ENCODE data around the gene ERC1.
"Not testable (repeated sequence)": the region's sequence is repeated elsewhere in the genome, so short reads cannot be mapped to it uniquely, and the experiment has no call there.

ERC1 gene

GRCh38 chr12:1199700-1200099 is 208.7 kb downstream of the ERC1 start:
- no peak overlapping the region for H3K27ac Mint-ChIP-seq
- no peak overlapping the region for H3K4me3 Mint-ChIP-seq
- no peaks in the 10 kb centered on the region for H3K9me3 Mint-ChIP-seq

GRCh38 chr12:1201030-1201429 is 210.0 kb downstream of the ERC1 start:
- H3K36me3 Mint-ChIP-seq = peaks cover 29 to 38% of the 10 kb centered on the region in 2 donors

More at GRCh38 chr12:1199700-1200099, 208.7 kb downstream of the ERC1 start:
- H3K27me3 Mint-ChIP-seq = no peaks in the 10 kb centered on the region
- ATAC-seq (replicated peaks) = no peak
- no peak for DNase-seq
- peaks cover 35 to 40% of the 10 kb centered on the region in 2 donors for H3K36me3 Mint-ChIP-seq
- peaks cover 10% of the 10 kb centered on the region in 2 donors for H3K4me1 Mint-ChIP-seq

GRCh38 chr12:1201886-1202285 is 210.9 kb downstream of the ERC1 start:
- no peaks in the 10 kb centered on the region for H3K27me3 Mint-ChIP-seq
- H3K27ac Mint-ChIP-seq = no peak overlapping the region
- H3K4me1 Mint-ChIP-seq = peaks cover 14 to 17% of the 10 kb centered on the region in 2 donors
- H3K36me3 Mint-ChIP-seq = peaks cover 22 to 34% of the 10 kb centered on the region in 2 donors
- no peaks in the 10 kb centered on the region for H3K9me3 Mint-ChIP-seq
- no peak overlapping the region for H3K4me3 Mint-ChIP-seq
- ATAC-seq (replicated peaks) = no peak
- no peak for DNase-seq

More at GRCh38 chr12:1201030-1201429, 210.0 kb downstream of the ERC1 start:
- H3K9me3 Mint-ChIP-seq = no peaks in the 10 kb centered on the region
- H3K4me3 Mint-ChIP-seq = no peak overlapping the region
- H3K27me3 Mint-ChIP-seq = no peaks in the 10 kb centered on the region
- H3K27ac Mint-ChIP-seq = no peak overlapping the region
- H3K4me1 Mint-ChIP-seq = peaks cover 10 to 11% of the 10 kb centered on the region in 2 donors
- no peak for ATAC-seq (replicated peaks)
- DNase-seq = no peak

- Mint-ChIP-seq H3K4me1 (peaks cover 16 to 22% of the 10 kb centered on the region in 2 donors), H3K9me3 (no peaks in the 10 kb centered on the region), H3K4me3 (no peak overlapping the region), H3K36me3 (peaks cover 11 to 27% of the 10 kb centered on the region in 2 donors), H3K27ac (no peak overlapping the region), H3K27me3 (no peaks in the 10 kb centered on the region)
- DNase-seq (no peak), ATAC-seq (replicated peaks) (no peak)
These were observed 212.7 kb downstream of the ERC1 start for GRCh38 chr12:1203735-1204019.

- Mint-ChIP-seq H3K9me3 (no peaks in the 10 kb centered on the region), H3K36me3 (peaks cover 10 to 27% of the 10 kb centered on the region in 2 donors), H3K27me3 (no peaks in the 10 kb centered on the region), H3K27ac (no peak overlapping the region), H3K4me1 (peaks cover 16 to 22% of the 10 kb centered on the region in 2 donors), H3K4me3 (no peak overlapping the region)
- peak; percentile 94 for ATAC-seq (replicated peaks)
- no peak for DNase-seq
These were observed 213.6 kb downstream of the ERC1 start for GRCh38 chr12:1204581-1205121.

GRCh38 chr12:1205512-1206060 is 214.6 kb downstream of the ERC1 start:
- DNase-seq = no peak
- H3K36me3 Mint-ChIP-seq = peaks cover 11 to 32% of the 10 kb centered on the region in 2 donors
- peaks cover 16 to 22% of the 10 kb centered on the region in 2 donors for H3K4me1 Mint-ChIP-seq
- H3K27ac Mint-ChIP-seq = peak overlapping the region; percentile 56
- ATAC-seq (replicated peaks) = no peak
- H3K9me3 Mint-ChIP-seq = no peaks in the 10 kb centered on the region
- H3K4me3 Mint-ChIP-seq = no peak overlapping the region
- no peaks in the 10 kb centered on the region for H3K27me3 Mint-ChIP-seq

GRCh38 chr12:1206118-1206734 is 215.2 kb downstream of the ERC1 start:
- H3K9me3 Mint-ChIP-seq = no peaks in the 10 kb centered on the region
- H3K27ac Mint-ChIP-seq = peak overlapping the region; percentile 76
- DNase-seq (no peak), ATAC-seq (replicated peaks) (no peak)
- no peaks in the 10 kb centered on the region for H3K27me3 Mint-ChIP-seq
- H3K4me3 Mint-ChIP-seq = no peak overlapping the region
- H3K4me1 Mint-ChIP-seq = peaks cover 16 to 22% of the 10 kb centered on the region in 2 donors
- peaks cover 11 to 31% of the 10 kb centered on the region in 2 donors for H3K36me3 Mint-ChIP-seq

GRCh38 chr12:1207276-1207675 is 216.3 kb downstream of the ERC1 start:
- Mint-ChIP-seq H3K27ac (no peak overlapping the region), H3K4me1 (peaks cover 17 to 18% of the 10 kb centered on the region in 2 donors), H3K4me3 (no peak overlapping the region), H3K27me3 (no peaks in the 10 kb centered on the region), H3K9me3 (no peaks in the 10 kb centered on the region), H3K36me3 (peaks cover 11 to 31% of the 10 kb centered on the region in 2 donors)
- no peak for ATAC-seq (replicated peaks)
- no peak for DNase-seq

- peaks cover 13 to 36% of the 10 kb centered on the region in 2 donors for H3K36me3 Mint-ChIP-seq
- H3K4me3 Mint-ChIP-seq, H3K9me3 Mint-ChIP-seq: not testable (repeated sequence)
These were observed 217.7 kb downstream of the ERC1 start for GRCh38 chr12:1208719-1209118.

GRCh38 chr12:1212526-1212925 is 221.5 kb downstream of the ERC1 start:
- Mint-ChIP-seq H3K36me3 (peaks cover 13 to 30% of the 10 kb centered on the region in 2 donors), H3K27ac (no peak overlapping the region), H3K4me3 (no peak overlapping the region), H3K9me3 (peaks cover 0 to 1% of the 10 kb centered on the region in 2 donors), H3K4me1 (peaks cover 10 to 16% of the 10 kb centered on the region in 2 donors), H3K27me3 (no peaks in the 10 kb centered on the region)
- ATAC-seq (replicated peaks) (no peak), DNase-seq (no peak)

More at GRCh38 chr12:1208719-1209118, 217.7 kb downstream of the ERC1 start:
- H3K27me3 Mint-ChIP-seq; DNase-seq; H3K27ac Mint-ChIP-seq; ATAC-seq (replicated peaks): not testable (repeated sequence)
- peaks cover 16 to 27% of the 10 kb centered on the region in 2 donors for H3K4me1 Mint-ChIP-seq

- H3K4me1 Mint-ChIP-seq = peaks cover 9 to 14% of the 10 kb centered on the region in 2 donors
- no peaks in the 10 kb centered on the region for H3K27me3 Mint-ChIP-seq
- peaks cover 11 to 24% of the 10 kb centered on the region in 2 donors for H3K36me3 Mint-ChIP-seq
- DNase-seq (no peak), ATAC-seq (replicated peaks) (peak; percentile 56 to 61)
- peaks cover 0 to 1% of the 10 kb centered on the region in 2 donors for H3K9me3 Mint-ChIP-seq
- peak overlapping the region; percentile 66 for H3K27ac Mint-ChIP-seq
- no peak overlapping the region for H3K4me3 Mint-ChIP-seq
These were observed 222.2 kb downstream of the ERC1 start for GRCh38 chr12:1213205-1213604.

GRCh38 chr12:1213618-1214205 is 222.7 kb downstream of the ERC1 start:
- Mint-ChIP-seq H3K27me3 (no peaks in the 10 kb centered on the region), H3K4me3 (no peak overlapping the region), H3K36me3 (peaks cover 8 to 21% of the 10 kb centered on the region in 2 donors), H3K9me3 (peaks cover 0 to 1% of the 10 kb centered on the region in 2 donors), H3K4me1 (peaks cover 9 to 14% of the 10 kb centered on the region in 2 donors), H3K27ac (peak overlapping the region; percentile 49)
- DNase-seq (no peak), ATAC-seq (replicated peaks) (no peak)

- H3K9me3 Mint-ChIP-seq = peaks cover 0 to 1% of the 10 kb centered on the region in 2 donors
- DNase-seq (no peak), ATAC-seq (replicated peaks) (no peak)
- H3K27ac Mint-ChIP-seq = no peak overlapping the region
- peaks cover 2 to 5% of the 10 kb centered on the region in 2 donors for H3K36me3 Mint-ChIP-seq
- H3K4me3 Mint-ChIP-seq = no peak overlapping the region
- peaks cover 9 to 14% of the 10 kb centered on the region in 2 donors for H3K4me1 Mint-ChIP-seq
- no peaks in the 10 kb centered on the region for H3K27me3 Mint-ChIP-seq
These were observed 225.5 kb downstream of the ERC1 start for GRCh38 chr12:1216560-1216959.

- Mint-ChIP-seq H3K27ac (no peak overlapping the region), H3K27me3 (no peaks in the 10 kb centered on the region), H3K4me1 (peaks cover 5 to 10% of the 10 kb centered on the region in 2 donors), H3K4me3 (no peak overlapping the region), H3K36me3 (peaks cover 2 to 5% of the 10 kb centered on the region in 2 donors), H3K9me3 (peaks cover 0 to 1% of the 10 kb centered on the region in 2 donors)
- ATAC-seq (replicated peaks) (no peak), DNase-seq (no peak)
These were observed 226.3 kb downstream of the ERC1 start for GRCh38 chr12:1217191-1217949.

Data from stimulated activated naive B cell treated with anti-CD40 and anti-IgM and Interleukin-4, amounts not matched to agents 10 μg/mL and 1 μg/mL and 100 μg/mL, for 72 hours (primary cell).